NCI-H1105 (cell line): ENCODE results near the gene OR6C6.
"Not testable (repeated sequence)": the region's sequence is repeated elsewhere in the genome, so short reads cannot be mapped to it uniquely, and the experiment has no call there.

Experiments
- DNase-seq: peaks from one replicate; lab custom pipeline; 2025; lab: John Stamatoyannopoulos, UW

The OR6C6 gene

GRCh38 chr12:55296469-55296868, at the start of gene OR6C6:
Gene OR6C6 (minus strand): TSS chr12:55296569. CDS start chr12:55295232, 1,337 bp downstream.
- no peak for DNase-seq

- DNase-seq, result no peak
Measured at GRCh38 chr12:55336002-55336401, 39.6 kb upstream of the OR6C6 start.

GRCh38 chr12:55330446-55330845, 34.1 kb upstream of the OR6C6 start, which contains the start of gene OR6C3:
Gene OR6C3 (plus strand): TSS chr12:55330746. CDS start chr12:55331701, 955 bp downstream.
- no peak for DNase-seq

GRCh38 chr12:55325801-55326200, 29.4 kb upstream of the OR6C6 start:
- DNase-seq, result not testable (repeated sequence)

GRCh38 chr12:55320201-55320600, 23.8 kb upstream of the OR6C6 start:
- no peak for DNase-seq

GRCh38 chr12:55314043-55314442, 17.7 kb upstream of the OR6C6 start, which contains the start of gene OR6C1:
Gene OR6C1 (plus strand): TSS chr12:55314343. CDS start chr12:55320600, 6,257 bp downstream.
- DNase-seq, result no peak

GRCh38 chr12:55289999-55290398, 6.4 kb downstream of the OR6C6 start:
- DNase-seq, result no peak

GRCh38 chr12:55280991-55281390, 15.4 kb downstream of the OR6C6 start:
- no peak for DNase-seq

- no peak for DNase-seq
Measured at GRCh38 chr12:55258303-55258702, 38.1 kb downstream of the OR6C6 start.

GRCh38 chr12:55256831-55257230, 39.5 kb downstream of the OR6C6 start:
- DNase-seq, result no peak

- no peak for DNase-seq
Measured at GRCh38 chr12:55253281-55253680, 43.1 kb downstream of the OR6C6 start.

- no peak for DNase-seq
Measured at GRCh38 chr12:55250944-55251343, 45.4 kb downstream of the OR6C6 start.

- no peak for DNase-seq
Measured at GRCh38 chr12:55246159-55246558, 50.2 kb downstream of the OR6C6 start.

GRCh38 chr12:55244309-55244708, 52.1 kb downstream of the OR6C6 start, which contains the start of gene OR6C74:
Gene OR6C74 (plus strand): TSS chr12:55244609. CDS start chr12:55247288, 2,679 bp downstream.
- no peak for DNase-seq
